B cell (primary cell): ENCODE data around the gene NAA40. TPM values are rescaled to one million over a fixed set of nuclear protein-coding genes. Genes with fewer than 3 reads are reported as not detected.

Experiments used
- ATAC-seq: fragments of 200-7000 bp; cut with Tn5 transposase; one replicate; pipeline ENCODE4 v1.10.0; 2021; ENCODE audit warnings: low read depth, mild to moderate bottlenecking, moderate number of reproducible peaks, moderate library complexity
- CTCF ChIA-PET: fragments of 350-600 bp; sonication (Branson Sonifier 250); formaldehyde crosslinking; loops from one replicate; lab custom pipeline; 2021; ENCODE audit warnings: antibody characterized with exemption, inconsistent platforms; lab: Charles Lee
- POLR2A ChIA-PET: fragments of 350-600 bp; sonication (Branson Sonifier 250); formaldehyde crosslinking; loops from one replicate; lab custom pipeline; 2021; ENCODE audit warnings: antibody characterized with exemption; lab: Charles Lee
- DNase-seq: peaks from one replicate; pipeline ENCODE4 v3.0.0; 2013
- H2AFZ ChIP-seq: 2 replicates; pipeline ENCODE4 v1.6.1; 2012; ENCODE audit warnings: mild to moderate bottlenecking, low read depth, low read length; ENCODE audit not compliant: insufficient read depth, poor library complexity, severe bottlenecking
- H3K27ac ChIP-seq, 2 donors: 1 replicate in 1 of 2; 2 replicates in 1 of 2; pipeline ENCODE4 v1.5.1; 2012 to 2013; ENCODE audit warnings: low read length in 2 of 2, mild to moderate bottlenecking in 2 of 2, moderate library complexity in 1 of 2
- H3K27me3 ChIP-seq, 4 experiments: fragments of 200-600 bp in 1 of 4; sonication (generic) in 1 of 4; replicated peaks in 1 of 4; 1 replicate in 2 of 4; 2 replicates in 2 of 4; pipeline versions ENCODE4 v1.6.1 to v1.7.0; 2013 to 2016; ENCODE audit warnings: low read length in 3 of 4, mild to moderate bottlenecking in 2 of 4, mixed read lengths in 1 of 4, moderate library complexity in 1 of 4; ENCODE audit not compliant: insufficient read depth in 4 of 4, control insufficient read depth in 3 of 4; ENCODE audit errors: control extremely low read depth in 1 of 4
- H3K36me3 ChIP-seq, 2 experiments: replicated peaks in 1 of 2; 1 replicate in 1 of 2; 2 replicates in 1 of 2; pipeline versions ENCODE4 v1.6.1 to v1.7.1; 2013; ENCODE audit warnings: low read length in 1 of 2; ENCODE audit not compliant: insufficient read depth in 2 of 2, control insufficient read depth in 1 of 2; ENCODE audit errors: control extremely low read depth in 1 of 2, extremely low read depth in 1 of 2
- H3K4me1 ChIP-seq, 2 donors: fragments of 200-600 bp in 1 of 2; sonication (generic) in 1 of 2; 1 replicate in 1 of 2; 2 replicates in 1 of 2; pipeline versions ENCODE4 v1.5.1 to v1.6.1; 2013 to 2017; ENCODE audit warnings: low read length in 2 of 2; ENCODE audit not compliant: control insufficient read depth in 2 of 2, insufficient read depth in 2 of 2
- H3K4me2 ChIP-seq: replicated peaks from 2 replicates; pipeline ENCODE3; 2012; ENCODE audit warnings: mild to moderate bottlenecking, low read depth, low read length; ENCODE audit not compliant: poor library complexity, severe bottlenecking
- H3K4me3 ChIP-seq, 5 experiments: fragments of 200-600 bp in 1 of 5; sonication (generic) in 1 of 5; 1 replicate in 3 of 5; 2 replicates in 2 of 5; pipeline versions ENCODE4 v1.5.1 to v1.7.0; 2011 to 2016; ENCODE audit warnings: low read length in 4 of 5, mild to moderate bottlenecking in 4 of 5, low read depth in 2 of 5, control low read depth in 1 of 5, moderate library complexity in 1 of 5; ENCODE audit not compliant: insufficient read depth in 1 of 5; ENCODE audit errors: control extremely low read depth in 1 of 5, extremely low read depth in 1 of 5
- H3K79me2 ChIP-seq: fragments of 200-600 bp; sonication (generic); one replicate; pipeline ENCODE4 v1.6.0; 2016; ENCODE audit warnings: low read length; ENCODE audit not compliant: control insufficient read depth, insufficient read depth
- H3K9ac ChIP-seq: fragments of 200-600 bp; sonication (generic); 2 replicates; pipeline ENCODE4 v1.6.1; 2017; ENCODE audit warnings: mild to moderate bottlenecking, low read length, moderate library complexity
- H3K9me3 ChIP-seq, 3 donors: one replicate each; pipeline versions ENCODE4 v1.6.1 to v1.7.1; 2013; ENCODE audit warnings: low read length in 2 of 3; ENCODE audit not compliant: control insufficient read depth in 2 of 3, insufficient read depth in 1 of 3; ENCODE audit errors: control extremely low read depth in 1 of 3
- H4K20me1 ChIP-seq: 2 replicates; pipeline ENCODE4 v1.6.0; 2012; ENCODE audit warnings: mild to moderate bottlenecking, low read length; ENCODE audit not compliant: insufficient read depth, control insufficient read depth, poor library complexity, severe bottlenecking
- H3K27ac Mint-ChIP-seq: one replicate; pipeline ENCODE4 v1.8.0; 2021; ENCODE audit warnings: mixed read lengths
- H3K27me3 Mint-ChIP-seq: one replicate; pipeline ENCODE4 v1.8.0; 2021; ENCODE audit warnings: mixed read lengths
- H3K4me1 Mint-ChIP-seq: one replicate; pipeline ENCODE4 v1.8.0; 2021; ENCODE audit warnings: mixed read lengths
- H3K4me3 Mint-ChIP-seq: one replicate; pipeline ENCODE4 v1.8.0; 2021; ENCODE audit warnings: mixed read lengths
- H3K9me3 Mint-ChIP-seq: one replicate; pipeline ENCODE4 v1.8.0; 2022; ENCODE audit warnings: mixed read lengths; ENCODE audit not compliant: insufficient read depth
- EZH2 ChIP-seq: IDR thresholded peaks from 2 replicates; pipeline ENCODE4 v1.6.1; 2012; ENCODE audit warnings: borderline replicate concordance, low read depth, mild to moderate bottlenecking, moderate library complexity, low read length; ENCODE audit not compliant: insufficient read depth, poor library complexity, severe bottlenecking
- WGBS: methylation state at CpG from one replicate; pipeline ENCODE4 v1.1.5; 2013; ENCODE audit warnings: missing lambda C conversion rate; ENCODE audit not compliant: insufficient coverage; 5-methylcytosine and 5-hydroxymethylcytosine counted together
- intact Hi-C: fragments of 100-400 bp; cut with micrococcal nuclease; formaldehyde crosslinking; loops from one replicate; pipeline ENCODE4 v1.10.0; 2022
- polyA plus RNA-seq: library from polyadenylated mRNA; depleted of rRNA; stranded (reverse); fragments of >200 nt; gene quantifications from 2 replicates; pipeline ENCODE4 v1.2.3, GENCODE V29; 2012
- total RNA-seq, 2 donors: library from RNA; stranded (reverse); fragments of 120-200 nt in 1 of 2; gene quantifications; 1 replicate in 1 of 2; 2 replicates in 1 of 2; pipeline versions ENCODE4 v1.2.3 to v1.2.4, GENCODE V29; 2013 to 2022
- TF ChIP-seq, protein P1 (sequence below): fragments of 200-600 bp; IDR thresholded peaks from one replicate; pipeline ENCODE4 v1.8.0; 2022; ENCODE audit warnings: antibody characterized with exemption, mild to moderate bottlenecking

Gene NAA40
- total and polyA plus RNA-seq, 2 donors (not counting 1 experiment from before 2014, with no cell fraction given), result 41.3 to 47.7 TPM

DNA sequence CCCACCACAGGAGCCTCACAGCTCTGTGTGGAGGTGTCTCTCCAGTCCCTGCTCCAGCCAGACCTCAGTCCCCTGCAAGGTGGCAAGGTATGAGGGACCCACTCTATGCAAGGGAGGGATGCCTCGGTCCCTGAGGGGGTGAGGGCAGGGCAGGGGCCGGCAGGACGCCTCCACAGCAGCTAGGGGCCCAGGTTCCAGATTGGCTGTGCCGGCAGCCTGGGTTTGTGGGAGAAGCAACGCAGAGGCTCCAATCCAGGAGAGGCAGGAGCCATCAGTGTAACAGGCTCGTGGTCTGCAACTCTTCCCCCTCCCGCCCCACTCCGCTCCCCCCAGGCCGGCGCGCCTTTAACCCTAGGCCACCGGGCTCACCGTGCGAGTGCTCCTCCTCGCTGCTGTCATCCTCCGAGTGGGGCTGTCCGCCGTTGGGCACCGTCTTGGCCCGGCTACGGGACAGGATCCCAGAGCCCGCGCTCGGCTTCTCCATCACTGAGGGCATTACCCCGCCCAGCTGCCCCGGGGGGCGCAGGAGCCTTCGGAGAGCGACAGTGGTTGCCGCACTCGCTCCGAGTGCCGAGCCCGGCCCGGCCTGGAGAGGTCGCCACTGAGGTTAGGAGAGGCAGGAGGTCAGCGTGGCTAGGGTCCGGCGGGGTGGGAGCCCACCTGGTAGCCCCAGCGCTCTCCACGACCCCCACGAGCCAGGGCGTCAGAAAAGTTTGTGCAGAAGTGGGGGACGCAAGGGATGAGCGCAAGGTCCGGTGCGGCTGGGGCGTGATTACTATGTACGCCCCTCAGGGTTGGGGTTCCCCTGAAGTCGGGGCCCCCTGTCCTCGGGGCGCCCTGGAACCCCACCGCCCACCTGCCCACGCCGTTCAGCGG is 22.6 kb upstream of the NAA40 start:
- DNase-seq, result peak; percentile 48
- no peaks in the 10 kb centered on the region for H3K79me2 ChIP-seq
- 8% methylated on average over 56 of the region's 56 CpGs for WGBS
- H3K27ac ChIP-seq, result no peak overlapping the region
- no peak for ATAC-seq
- peaks cover 6% of the 10 kb centered on the region for H3K27me3 Mint-ChIP-seq
- peak overlapping the region in 4 of 5 experiments; percentile 35 to 58 (median 51) for H3K4me3 ChIP-seq
- H3K36me3 ChIP-seq, result no peaks in the 10 kb centered on the region
- ChIA-PET CTCF (no interaction called here), POLR2A (no interaction called here)
- H3K9me3 ChIP-seq, result peaks cover 0 to 4% (median 0%) of the 10 kb centered on the region in 3 donors
- peak overlapping the region; percentile 49 for H2AFZ ChIP-seq
- peak overlapping the region; percentile 95 for H3K4me2 ChIP-seq
- peaks cover 0 to 28% (median 9%) of the 10 kb centered on the region in 4 experiments for H3K27me3 ChIP-seq
- H3K9me3 Mint-ChIP-seq, result no peaks in the 10 kb centered on the region
- H4K20me1 ChIP-seq, result peaks cover 10% of the 10 kb centered on the region
- peaks cover 23% of the 10 kb centered on the region for H3K4me1 Mint-ChIP-seq
- peak overlapping the region; percentile 58 for H3K9ac ChIP-seq
- H3K4me3 Mint-ChIP-seq, result peak overlapping the region; percentile 85
- intact Hi-C loops, result no loop called here
- H3K4me1 ChIP-seq, result peaks cover 33% of the 10 kb centered on the region in 2 donors
- peak overlapping the region; percentile 56 for H3K27ac Mint-ChIP-seq
- TF ChIP-seq, protein P1, sequence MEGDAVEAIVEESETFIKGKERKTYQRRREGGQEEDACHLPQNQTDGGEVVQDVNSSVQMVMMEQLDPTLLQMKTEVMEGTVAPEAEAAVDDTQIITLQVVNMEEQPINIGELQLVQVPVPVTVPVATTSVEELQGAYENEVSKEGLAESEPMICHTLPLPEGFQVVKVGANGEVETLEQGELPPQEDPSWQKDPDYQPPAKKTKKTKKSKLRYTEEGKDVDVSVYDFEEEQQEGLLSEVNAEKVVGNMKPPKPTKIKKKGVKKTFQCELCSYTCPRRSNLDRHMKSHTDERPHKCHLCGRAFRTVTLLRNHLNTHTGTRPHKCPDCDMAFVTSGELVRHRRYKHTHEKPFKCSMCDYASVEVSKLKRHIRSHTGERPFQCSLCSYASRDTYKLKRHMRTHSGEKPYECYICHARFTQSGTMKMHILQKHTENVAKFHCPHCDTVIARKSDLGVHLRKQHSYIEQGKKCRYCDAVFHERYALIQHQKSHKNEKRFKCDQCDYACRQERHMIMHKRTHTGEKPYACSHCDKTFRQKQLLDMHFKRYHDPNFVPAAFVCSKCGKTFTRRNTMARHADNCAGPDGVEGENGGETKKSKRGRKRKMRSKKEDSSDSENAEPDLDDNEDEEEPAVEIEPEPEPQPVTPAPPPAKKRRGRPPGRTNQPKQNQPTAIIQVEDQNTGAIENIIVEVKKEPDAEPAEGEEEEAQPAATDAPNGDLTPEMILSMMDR, result peak; percentile 54
- TF ChIP-seq EZH2, result peak; percentile 39
